Measurements from ENCODE around the gene C16orf90.

The C16orf90 gene, protein sequence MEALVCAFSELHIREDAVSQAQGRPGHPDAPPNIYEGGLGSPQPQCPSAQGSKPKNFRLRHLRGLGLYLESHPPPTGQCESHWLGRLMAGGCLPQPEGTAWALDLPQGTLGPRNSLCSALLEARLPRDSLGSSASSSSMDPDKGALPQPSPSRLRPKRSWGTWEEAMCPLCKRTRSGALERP

DNA sequence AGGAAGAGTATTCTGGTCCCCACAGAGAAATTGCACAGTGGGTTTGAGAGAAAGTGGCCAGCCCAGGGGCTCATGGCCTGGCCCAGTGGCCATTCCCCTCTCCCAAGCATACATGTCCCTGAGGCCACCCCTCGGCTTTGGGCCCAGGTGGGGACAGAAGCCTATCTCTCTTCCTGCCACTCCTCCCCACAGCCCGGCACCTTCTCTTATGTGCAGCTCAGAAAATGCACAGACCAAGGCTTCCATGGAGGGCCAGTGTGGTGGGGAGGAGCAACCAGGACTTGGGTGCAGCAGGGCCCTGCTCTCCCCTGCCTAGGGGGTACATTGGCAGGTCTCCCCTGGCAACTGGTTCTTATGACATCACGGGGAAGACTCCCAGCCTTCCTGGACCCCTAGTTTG is at the start of gene C16orf90:
Gene C16orf90 (minus strand): TSS at position 314 of the 400 bp plus-strand sequence. CDS start 68 bp downstream, at position 246.
- no peak for DNase-seq

DNA sequence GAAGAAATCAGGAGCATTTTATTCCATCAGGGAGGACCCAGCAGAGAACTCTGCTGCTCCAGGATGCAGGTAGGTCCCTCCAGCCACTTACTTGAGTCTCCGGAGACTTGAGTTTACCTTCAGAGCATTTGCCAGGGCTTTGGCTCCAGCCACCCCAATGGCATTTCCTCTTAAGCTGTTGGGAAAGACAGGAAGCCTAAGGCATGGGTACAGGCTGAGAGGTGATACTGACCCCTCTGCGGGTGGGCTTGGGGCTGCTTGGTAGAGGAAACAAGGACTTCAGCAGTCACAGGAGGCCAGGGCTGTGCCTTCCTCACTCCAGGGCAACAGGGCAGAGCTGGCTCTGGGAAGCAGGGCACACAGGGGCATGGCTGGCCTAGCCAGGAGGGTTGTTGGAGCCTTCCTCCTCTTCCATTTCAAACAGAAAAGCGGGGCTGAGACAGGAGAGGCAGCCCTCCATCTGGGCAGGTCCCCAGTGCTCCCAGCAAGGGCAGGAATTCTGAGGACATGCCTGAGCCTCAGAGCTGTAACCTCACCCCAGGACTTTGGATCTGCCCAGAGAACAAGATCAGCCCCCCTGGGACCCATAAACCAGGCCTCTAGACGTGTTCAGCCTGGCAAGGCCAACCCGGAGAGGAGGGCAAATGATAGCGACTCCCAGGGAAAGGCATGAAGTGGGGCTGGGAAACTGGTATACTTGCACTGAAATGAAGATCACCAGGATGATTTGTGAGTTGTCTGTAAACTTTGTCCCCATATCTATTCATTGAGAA is 47.5 kb upstream of the C16orf90 start:
- DNase-seq = peak; percentile 14

DNA sequence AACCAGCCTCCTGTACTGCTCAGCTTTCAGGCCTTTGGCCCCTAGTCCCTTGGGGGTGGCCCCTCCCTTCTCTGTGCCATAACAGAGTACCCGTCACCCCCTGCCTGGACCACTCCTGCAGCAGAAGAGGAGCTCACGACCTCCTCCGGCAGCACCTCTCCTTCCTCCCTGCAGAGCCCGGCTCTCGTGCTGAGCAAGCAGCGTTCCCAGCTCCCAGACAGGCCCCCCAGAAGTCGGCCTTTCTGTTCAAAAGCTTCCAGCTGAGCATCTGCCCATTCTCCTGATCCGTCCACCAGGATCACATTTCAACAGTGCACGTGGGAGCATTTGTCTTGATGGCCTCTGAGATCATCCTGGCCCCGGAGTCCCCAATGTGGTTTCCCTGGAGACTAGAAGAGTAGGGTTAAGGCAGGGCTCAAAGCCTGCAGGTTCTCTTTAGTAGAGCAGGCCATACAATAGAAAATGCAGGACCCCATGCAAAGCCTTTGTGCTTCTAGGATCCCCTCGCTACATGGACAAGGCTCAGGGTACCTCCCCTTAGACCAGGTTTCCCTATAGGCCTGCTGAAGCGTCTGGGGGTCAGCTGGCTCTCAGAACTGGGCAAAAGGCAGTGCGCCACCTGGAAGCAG is 46.4 kb upstream of the C16orf90 start:
- no peak for DNase-seq

DNA sequence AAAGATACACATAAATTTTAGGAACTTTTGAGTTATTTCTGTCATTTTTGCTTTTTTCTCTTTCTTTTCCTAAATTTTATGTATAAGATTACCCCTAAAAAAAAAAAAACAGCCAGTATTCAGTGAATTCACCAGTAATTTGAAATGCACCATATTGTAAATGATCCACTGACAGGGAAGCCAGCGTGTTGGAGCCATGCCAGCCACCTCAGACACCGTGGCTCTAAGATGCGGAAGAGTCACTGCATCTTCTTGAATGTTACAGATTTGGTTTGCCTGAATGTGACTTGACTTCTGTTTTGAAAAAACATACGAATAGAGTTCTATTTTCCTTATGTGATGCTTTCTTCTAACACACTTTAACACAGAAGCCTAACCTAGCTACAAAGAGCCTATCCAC is 42.9 kb upstream of the C16orf90 start:
- DNase-seq = no peak

DNA sequence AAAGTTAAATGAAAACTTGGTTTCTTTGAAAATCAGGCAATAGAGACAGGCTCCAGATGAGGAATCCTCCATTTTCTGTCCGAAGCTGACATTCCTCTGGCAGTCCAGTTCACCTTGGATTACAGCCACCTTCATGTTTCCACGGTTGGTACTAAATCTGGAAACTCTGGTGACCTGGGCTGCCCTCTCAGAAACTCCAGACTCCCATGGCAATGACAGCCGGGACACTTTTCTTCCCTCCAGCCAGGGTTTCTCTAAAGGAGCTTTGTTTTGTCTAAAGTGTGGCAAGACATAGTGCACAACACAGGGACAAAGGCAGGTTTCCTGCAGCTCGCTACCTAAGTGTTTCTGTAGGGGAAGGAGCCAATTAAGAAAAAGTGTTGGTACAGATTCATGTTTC is 41.6 kb upstream of the C16orf90 start:
- DNase-seq = no peak

DNA sequence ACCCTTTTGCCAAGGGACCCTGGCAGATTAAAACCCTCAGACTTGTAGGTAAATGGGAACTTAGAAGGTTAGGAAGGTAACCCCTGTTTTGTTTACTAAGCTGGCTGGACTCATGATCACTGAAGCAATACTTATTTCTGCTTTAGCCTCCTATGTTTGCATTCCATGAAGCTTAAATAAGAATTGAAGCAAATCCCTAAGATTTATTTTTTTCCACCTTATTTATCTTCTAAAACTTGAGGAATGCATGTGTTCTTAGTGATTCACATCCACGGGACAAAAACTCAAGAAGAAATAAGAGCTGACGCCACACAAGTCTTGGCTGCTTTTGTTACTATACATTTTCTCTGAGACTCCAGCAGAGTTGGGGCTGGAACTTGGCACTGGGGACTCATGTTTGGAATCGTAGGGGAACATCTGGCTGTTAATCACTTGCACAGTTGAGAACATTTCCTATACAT is 41.0 kb upstream of the C16orf90 start:
- DNase-seq = no peak

DNA sequence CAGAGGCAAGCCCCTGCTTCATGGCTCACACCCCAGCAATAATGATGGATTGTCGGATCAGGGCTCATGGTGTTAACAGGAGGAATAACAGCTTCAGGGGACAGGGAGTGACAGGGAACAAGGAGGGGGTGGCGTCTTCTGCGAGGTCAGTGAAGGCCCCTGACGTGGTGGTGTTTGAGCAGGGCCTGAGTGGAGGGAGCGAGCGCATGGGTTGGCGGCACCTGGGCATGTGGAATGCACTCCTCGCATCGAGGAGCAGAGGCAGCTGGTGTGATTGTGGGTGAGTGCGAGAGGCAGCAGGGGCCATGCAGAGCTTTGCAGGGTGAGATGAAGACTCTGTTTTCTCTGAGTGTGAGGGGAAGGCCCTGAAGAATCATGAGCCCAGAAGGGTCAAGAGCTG is 38.8 kb upstream of the C16orf90 start:
- no peak for DNase-seq

DNA sequence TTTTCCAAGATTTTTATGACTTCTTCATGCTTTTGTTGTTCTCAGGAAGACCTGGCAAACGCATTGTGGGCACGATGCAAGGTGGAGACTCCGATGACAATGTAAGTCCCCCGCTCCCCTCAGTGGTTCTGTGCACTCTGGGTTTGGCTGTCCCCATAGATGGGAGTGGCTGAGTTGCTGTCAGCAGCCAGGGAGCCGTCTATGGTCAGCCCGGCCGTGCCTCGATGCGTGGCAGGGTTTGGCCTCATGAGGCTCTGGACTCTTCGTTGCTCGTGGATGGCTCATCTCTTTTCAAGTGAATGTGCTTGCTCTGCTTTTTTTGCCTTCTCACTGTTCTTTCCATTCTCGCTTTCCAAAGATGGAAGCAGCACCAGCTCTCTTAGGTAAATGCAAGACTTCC is 37.5 kb upstream of the C16orf90 start:
- no peak for DNase-seq

DNA sequence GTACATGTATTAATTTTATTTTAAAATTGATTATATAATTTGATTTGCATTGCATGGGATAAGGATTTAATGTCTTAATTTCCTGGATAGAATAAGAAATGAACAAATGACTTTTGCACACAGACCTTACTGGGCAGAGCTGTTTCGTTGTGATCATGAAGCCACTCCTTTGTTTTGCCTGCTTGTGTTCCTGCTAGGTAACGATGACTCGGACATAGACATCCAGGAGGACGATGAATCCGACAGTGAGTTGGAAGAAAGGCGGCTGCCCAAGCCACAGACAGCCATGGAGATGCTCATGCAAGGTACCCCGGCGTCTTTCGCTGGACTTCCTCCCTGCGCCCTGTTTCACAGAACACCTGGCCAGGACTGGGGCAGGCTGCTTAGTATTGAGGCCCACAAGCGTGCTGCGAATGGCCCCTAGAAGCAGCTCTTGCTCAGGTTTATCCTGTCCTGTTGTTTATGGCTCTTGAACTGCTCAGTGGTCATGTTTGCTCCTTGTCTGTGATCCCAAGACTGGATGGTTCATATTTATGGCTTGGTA is 35.2 kb upstream of the C16orf90 start:
- DNase-seq = no peak

DNA sequence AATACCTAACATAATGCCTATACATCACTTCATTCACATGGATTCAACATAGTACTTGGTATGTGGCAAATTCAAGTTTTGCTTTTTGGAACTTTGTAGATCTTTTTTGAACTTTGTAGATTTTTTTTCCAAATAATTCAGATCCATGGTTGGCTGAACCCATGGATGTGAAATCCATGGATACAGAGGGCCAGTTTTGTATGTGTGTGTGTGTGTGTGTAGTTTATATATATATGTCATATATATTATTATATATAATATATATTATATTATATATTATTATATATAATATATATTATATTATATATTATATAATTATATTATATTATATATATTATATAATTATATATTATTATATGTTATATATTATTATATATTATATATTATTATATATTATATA is 33.9 kb upstream of the C16orf90 start:
- no peak for DNase-seq

DNA sequence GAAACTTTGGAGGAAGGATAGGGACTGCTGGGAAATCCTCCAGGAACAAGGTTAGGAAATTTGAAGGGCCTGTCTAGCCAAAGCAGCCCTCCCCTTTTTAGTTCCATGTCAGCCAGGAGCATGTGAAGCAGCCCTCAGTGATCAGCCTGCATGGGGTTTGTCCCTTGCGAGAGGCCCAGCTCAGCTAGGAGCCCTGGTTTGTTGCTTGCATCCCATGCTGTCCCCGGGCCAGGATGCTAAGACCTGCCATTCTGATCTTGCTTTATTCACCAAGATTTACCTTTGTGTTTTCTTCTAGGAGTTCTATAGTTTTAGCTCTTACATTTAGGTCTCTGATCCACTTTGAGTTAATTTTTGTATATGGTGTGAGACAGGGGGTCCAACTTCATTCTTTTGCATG is 33.1 kb upstream of the C16orf90 start:
- DNase-seq = no peak

DNA sequence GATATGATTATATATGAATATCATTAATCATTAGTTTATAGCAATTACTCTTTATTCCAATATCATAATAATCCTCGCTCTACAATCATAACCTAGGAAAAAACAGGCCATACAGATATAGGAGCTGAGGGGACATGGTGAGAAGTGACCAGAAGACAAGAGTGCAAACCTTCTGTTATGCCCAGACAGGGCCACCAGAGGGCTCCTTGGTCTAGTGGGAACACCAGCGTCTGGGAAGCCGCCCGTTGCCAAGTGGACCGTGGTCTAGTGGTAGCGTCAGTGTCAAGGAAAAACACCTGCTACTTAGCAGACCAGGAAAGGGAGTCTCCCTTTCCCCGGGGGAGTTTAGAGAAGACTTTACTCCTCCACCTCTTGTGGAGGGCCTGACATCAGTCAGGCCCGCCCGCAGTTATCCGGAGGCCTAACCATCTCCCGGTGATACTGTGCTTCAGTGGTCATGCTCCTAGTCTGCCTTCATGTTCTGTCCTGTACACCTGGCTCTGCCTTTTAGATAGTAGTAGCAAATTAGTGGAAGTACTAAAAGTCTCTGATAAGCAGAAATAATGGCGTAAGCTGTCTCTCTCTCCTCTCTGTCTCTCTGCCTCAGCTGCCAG is 32.0 kb upstream of the C16orf90 start:
- DNase-seq = peak; percentile 68

DNA sequence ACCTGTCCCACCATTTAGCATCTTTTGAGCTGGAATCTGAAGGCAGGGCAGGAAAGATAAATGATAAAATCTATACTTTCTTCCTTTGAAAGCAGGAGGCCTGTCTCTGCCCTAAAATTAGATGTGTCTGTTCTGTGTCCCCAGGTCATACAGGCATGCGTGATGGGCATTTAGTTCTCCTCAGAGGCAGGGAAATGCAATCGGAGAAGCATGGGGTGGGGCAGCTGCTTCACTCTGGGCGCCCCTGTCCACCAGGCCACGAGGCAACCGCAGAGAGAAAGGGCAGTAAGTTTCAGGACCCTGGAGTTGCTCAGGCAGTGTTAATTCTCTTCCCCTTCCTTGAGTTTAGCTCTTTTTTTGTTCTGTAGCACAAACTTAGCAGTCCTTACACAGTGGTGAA is 30.7 kb upstream of the C16orf90 start:
- DNase-seq = no peak

DNA sequence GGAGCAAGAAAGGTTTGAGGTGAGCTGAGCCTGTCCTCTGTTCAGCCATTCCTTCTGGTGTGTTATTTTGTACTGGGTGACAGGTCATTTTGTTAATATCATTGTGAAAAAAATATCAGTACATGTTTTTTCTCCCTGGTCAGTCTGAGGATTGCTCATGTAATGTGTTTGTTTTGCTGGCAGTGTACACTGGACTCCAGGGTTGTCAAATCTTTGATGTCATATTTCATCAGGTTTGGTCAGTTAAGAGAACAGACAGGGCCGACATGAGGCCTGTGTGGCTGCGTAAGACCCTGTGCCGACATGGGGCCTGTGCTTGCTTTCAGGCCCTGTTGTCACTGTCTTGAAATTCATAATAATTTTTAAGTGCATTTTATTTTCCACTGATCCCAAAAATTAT is 28.0 kb upstream of the C16orf90 start:
- no peak for DNase-seq

DNA sequence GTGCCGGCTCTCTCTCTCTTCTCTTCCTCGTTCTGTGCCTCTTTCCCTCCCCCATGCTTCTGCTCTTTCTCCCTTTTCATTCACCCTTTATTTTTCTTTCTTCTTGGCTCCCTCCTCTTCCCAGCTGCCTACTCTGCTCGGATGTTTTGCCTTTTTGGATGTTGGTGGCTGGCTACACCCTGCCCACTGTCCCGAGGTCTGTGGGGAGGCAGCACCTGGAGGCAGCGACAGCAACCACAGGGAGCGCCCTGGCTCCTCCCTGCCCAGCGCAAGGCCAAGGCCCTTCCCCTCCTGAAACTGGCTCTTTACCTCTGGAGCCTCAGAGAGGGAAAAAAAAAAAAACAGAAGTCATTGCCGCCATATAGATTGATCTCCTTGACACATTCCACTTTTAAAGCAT is 25.6 kb upstream of the C16orf90 start:
- DNase-seq = no peak

DNA sequence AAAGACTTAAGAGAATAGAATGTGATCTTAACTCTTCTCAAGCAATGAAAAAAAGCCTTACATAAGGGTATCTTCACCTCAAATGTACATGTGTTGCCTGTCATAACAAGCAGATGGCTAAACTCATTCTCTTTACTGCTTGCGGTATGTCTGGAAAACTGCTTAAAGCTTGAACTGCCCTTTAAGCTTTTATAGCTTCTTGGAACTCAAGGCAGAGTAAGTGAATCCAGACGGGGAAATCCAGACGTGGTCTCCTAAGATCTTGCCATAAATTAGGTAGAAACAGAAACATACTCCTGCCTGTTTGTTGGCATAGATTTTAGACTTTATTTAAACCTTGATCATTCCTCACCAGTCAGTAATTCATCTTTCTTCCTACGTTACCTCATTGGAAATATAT is 25.1 kb upstream of the C16orf90 start:
- no peak for DNase-seq

DNA sequence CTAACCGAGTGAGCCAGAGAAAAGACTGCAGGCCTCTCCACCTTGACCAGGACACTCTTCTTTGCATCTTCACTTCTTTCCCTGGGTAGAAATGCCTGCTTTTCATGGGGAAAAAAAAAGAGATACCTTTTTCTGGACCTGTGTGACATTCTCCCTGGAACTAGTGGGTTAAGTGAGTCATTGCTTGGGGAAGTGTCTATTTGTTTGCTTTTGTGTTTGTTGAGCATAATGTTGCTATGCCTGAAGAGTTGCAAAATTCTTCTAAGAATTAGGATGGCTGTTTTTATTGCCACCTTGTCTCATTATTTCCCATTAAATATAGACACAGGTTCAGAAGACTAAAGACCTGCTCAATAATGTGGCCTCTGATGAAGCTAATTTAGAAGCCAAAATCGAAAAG is 24.3 kb upstream of the C16orf90 start:
- DNase-seq = no peak

DNA sequence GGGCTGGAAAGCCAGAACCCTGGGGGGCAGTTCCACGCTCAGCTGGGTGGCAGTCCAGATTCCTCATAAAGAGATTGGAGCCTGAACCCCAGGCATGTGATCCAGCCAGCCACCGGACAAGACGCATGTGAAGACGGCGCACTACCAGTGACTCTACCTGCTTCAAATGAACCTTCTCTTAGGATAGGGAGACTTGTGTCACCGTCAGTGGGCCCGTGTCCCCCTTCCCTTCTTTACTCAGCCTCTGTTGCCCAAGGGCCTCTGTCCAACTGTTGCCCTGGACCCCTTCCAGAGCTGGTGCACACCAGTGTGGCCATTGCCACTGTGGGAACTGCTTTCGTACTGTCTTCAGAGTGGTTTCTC is 23.7 kb upstream of the C16orf90 start:
- no peak for DNase-seq

DNA sequence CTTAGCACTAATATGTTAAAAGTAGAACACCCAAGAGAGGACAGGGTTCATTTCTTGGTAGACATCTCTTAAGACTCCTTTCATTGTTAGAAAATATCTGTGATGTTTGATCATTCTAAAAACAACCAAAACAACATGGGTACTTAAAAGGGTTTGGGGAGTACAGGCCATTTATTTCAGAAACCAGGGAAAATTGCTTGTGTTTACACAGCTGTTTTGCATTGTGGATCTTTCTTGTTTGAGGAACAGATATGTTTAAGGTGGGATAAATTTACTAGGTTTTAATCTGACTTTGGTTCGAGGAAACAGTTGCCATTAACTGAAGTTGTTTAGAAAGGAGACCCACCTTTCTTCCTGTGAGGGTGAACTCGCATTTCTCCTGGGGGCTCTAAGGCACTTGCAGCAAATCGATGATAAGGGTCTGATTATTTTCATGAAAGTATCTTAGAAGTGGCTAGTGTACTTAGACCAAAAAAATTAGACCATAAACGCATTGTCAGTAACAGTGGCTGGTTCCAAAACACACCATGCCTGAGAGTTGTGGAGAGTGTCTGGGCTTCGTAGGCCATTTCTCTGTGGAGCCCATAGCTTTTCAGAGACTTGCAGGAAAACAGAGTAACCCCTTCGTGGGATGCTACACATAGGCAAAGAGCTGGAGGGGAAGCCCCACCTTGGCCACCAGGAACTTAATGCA is 23.1 kb upstream of the C16orf90 start:
- DNase-seq = no peak

DNA sequence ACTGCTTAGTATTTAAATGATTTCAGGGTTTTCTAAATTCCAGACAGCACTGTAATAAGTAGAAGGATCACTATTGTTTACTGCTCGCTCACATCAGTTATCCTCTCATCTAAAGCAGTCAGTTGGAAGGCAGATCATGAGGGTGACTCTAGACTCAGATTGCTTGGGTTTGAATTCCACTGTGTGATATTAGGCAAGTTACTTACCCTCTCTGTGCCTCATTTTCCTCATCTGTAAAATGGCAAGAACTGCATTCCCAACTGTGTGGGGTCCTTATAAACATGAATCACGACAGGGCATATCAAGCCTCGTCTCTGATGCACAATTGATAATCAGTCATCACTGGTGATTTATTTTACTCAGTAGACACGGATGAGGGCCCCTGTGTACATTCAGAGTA is 20.6 kb upstream of the C16orf90 start:
- no peak for DNase-seq

DNA sequence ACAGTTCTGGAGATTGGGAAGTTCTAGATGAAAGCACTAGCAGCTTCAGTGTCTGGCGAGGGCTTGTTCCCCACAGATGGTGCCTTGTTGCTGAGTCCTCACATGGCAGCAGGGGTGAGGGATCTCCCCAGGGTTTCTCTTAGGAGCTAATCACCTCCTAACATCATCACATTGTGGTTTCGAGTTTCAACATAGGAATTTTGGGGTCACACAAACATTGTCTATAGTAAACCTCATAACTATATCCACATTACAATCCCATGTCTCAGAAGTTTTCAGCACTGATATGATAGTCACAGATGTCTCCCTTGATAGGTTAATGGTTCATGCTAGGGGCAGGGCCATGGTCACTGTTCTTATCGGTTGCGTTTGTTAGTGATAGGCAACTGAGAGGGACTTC is 19.3 kb upstream of the C16orf90 start:
- no peak for DNase-seq

DNA sequence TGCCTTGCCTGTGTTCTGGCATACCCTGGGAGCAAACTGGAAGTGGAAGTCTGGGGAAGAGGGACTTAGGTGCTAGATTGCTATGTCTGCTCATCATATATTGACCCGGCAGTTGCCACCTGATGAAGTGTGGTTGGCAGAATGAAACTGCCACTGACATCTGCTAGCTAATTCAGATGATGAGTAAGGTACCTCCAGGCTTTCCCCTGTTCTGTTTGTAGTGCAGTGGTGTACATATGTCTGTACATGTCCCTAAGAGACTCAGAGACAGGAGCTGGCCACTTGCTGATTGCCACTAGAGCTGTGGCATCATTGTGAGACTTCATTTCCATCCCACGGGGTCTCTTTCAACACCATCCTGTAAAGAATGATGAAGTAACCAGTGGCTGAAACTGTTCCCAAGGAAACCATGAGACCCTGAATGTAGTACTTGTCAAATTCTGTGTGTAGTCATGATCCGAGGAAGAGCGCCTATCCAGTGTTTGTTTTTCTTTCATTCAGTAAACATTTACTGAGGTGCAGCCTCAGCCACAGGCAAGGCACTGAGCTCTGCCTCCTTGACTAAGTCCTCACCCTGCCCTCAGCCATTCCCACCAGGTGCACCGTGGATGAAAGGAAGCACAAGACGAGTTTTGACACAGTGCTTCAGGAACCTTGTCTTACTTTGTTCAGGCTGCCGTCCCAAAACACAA is 18.7 kb upstream of the C16orf90 start:
- DNase-seq = no peak
